Choroid plexus epithelial cell (primary cell): Measurements from ENCODE around the gene MLLT1.

Experiments used
- DNase-seq: peaks from one replicate; pipeline ENCODE4 v3.0.0-alpha.2; 2010; ENCODE audit warnings: low read depth
- H3K4me3 ChIP-seq: 2 replicates; pipeline ENCODE4 v1.5.1; 2011; ENCODE audit warnings: low read depth, mild to moderate bottlenecking, control low read depth, low read length, moderate library complexity
- CTCF ChIP-seq: conservative IDR thresholded peaks from 2 replicates; pipeline ENCODE4 v1.5.1; 2011; ENCODE audit warnings: low read depth, mild to moderate bottlenecking, control low read depth, inconsistent platforms, low read length, moderate library complexity

Gene MLLT1

GRCh38 chr19:6227156-6227935 lies 52.4 kb downstream of the MLLT1 start:
- H3K4me3 ChIP-seq: no peak overlapping the region
- no peak for TF ChIP-seq CTCF
- no peak for DNase-seq

GRCh38 chr19:6226444-6227155 lies 53.2 kb downstream of the MLLT1 start:
- no peak for DNase-seq
- H3K4me3 ChIP-seq: no peak overlapping the region
- TF ChIP-seq CTCF: no peak

GRCh38 chr19:6226012-6226411 lies 53.8 kb downstream of the MLLT1 start:
- TF ChIP-seq CTCF: no peak
- no peak overlapping the region for H3K4me3 ChIP-seq
- no peak for DNase-seq

GRCh38 chr19:6225232-6225865 lies 54.4 kb downstream of the MLLT1 start:
- no peak for DNase-seq
- H3K4me3 ChIP-seq: no peak overlapping the region
- TF ChIP-seq CTCF: no peak

GRCh38 chr19:6224308-6224675 lies 55.5 kb downstream of the MLLT1 start:
- no peak for TF ChIP-seq CTCF
- no peak overlapping the region for H3K4me3 ChIP-seq

GRCh38 chr19:6223461-6224307 lies 56.1 kb downstream of the MLLT1 start:
- TF ChIP-seq CTCF: no peak
- H3K4me3 ChIP-seq: no peak overlapping the region
- no peak for DNase-seq

More at GRCh38 chr19:6224308-6224675, 55.5 kb downstream of the MLLT1 start:
- DNase-seq: no peak
